RWPE1 (cell line): ENCODE measurements around the gene DBT.
"Not testable (repeated sequence)": the region's sequence is repeated elsewhere in the genome, so short reads cannot be mapped to it uniquely, and the experiment has no call there.

ENCODE experiments used
- CTCF ChIA-PET: fragments of 350-600 bp; sonication (Branson Sonifier 250); formaldehyde crosslinking; extraction: SDS; loops from one replicate; lab custom pipeline; 2021; lab: Yijun Ruan, JAX
- POLR2A ChIA-PET: fragments of 400-600 bp; formaldehyde crosslinking; extraction: SDS; loops from one replicate; lab custom pipeline; 2020; ENCODE audit warnings: antibody characterized with exemption; ENCODE audit not compliant: low non-redundant PET; lab: Yijun Ruan, JAX
- DNase-seq: peaks from one replicate; pipeline ENCODE4 v3.0.0; 2012; ENCODE audit warnings: low spot score
- H3K27ac ChIP-seq: fragments of 450-650 bp; 2 replicates; pipeline ENCODE4 v1.5.1; 2017
- TF ChIP-seq, protein P1 (sequence below): fragments of 450-650 bp; conservative IDR thresholded peaks from 2 replicates; pipeline ENCODE4 v1.5.1; 2017; ENCODE audit warnings: low read depth, mild to moderate bottlenecking

DBT gene

DNA sequence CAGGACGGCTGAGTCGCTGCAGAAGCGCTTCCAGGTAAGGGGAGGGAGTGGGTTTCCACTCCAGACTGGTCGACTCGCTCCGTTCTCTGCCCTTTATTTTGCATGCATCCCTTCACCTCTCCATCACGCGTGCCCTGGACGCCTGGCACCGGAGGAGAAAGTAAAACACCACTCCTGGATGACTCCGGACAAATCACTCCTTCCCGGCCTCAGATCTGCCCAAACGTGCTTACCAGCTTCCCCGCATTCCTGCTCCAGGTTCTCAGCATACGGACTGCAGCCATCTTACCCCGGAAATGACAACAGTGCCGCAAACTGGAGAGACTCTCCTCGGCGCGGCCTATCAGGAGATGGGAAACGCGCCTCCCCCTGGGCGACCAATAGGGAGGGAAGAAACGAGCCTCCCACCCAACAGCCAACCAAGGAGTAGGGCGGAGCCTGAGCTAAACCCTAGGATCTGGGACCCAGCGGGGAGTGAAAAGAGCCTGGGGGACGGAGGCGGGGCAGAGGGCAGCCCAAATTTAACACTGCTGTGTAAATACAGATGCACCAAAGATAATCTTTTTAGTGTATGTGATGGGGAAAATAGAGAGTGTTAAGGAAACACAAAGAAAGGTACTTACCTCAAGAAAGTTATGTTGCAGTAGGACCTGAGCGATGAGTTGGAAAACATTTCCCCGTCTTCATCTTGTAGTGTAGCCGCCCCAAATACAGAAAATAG, at the start of gene DBT:
Gene DBT (minus strand): TSS at position 298 of the 721 bp plus-strand sequence. CDS start 14 bp downstream, at position 284.
- POLR2A ChIA-PET: interaction anchor here (0.6 kb wide), 1 partner anchor 10 kb away, joined by 6 read pairs; no protein-coding TSS in a partner anchor
- CTCF ChIA-PET: no interaction called here
- peak; percentile 99 for DNase-seq
- H3K27ac ChIP-seq: peak within 1 kb of the TSS; percentile 78
- TF ChIP-seq, protein P1, sequence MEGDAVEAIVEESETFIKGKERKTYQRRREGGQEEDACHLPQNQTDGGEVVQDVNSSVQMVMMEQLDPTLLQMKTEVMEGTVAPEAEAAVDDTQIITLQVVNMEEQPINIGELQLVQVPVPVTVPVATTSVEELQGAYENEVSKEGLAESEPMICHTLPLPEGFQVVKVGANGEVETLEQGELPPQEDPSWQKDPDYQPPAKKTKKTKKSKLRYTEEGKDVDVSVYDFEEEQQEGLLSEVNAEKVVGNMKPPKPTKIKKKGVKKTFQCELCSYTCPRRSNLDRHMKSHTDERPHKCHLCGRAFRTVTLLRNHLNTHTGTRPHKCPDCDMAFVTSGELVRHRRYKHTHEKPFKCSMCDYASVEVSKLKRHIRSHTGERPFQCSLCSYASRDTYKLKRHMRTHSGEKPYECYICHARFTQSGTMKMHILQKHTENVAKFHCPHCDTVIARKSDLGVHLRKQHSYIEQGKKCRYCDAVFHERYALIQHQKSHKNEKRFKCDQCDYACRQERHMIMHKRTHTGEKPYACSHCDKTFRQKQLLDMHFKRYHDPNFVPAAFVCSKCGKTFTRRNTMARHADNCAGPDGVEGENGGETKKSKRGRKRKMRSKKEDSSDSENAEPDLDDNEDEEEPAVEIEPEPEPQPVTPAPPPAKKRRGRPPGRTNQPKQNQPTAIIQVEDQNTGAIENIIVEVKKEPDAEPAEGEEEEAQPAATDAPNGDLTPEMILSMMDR: no peak

DNA sequence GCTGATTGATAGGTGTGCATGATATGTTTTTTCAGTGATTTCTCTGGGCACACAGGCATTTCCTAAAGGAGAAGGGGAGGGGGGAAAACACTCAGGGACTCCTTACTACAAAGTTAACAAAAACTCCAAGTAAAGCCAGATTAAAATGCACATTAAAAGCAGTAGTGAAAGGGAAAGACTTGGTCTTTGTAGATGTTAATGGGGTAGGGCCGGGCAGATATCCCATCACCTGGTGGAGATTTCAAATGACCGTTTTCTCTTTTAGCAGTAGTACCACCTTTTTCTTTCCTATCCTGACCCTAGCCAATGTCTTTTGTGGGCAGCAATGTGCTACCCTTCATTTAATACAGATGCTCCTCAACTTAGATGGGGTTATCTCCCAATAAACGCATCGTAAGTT, 48.9 kb upstream of the DBT start:
- ChIA-PET CTCF (interaction anchor here (1.7 kb wide), 1 partner anchor 165 kb away, joined by 4 read pairs; no protein-coding TSS in a partner anchor), POLR2A (no interaction called here)
- no peak for DNase-seq
- TF ChIP-seq, protein P1: no peak
- H3K27ac ChIP-seq: no peak overlapping the region

- POLR2A ChIA-PET, CTCF ChIA-PET, DNase-seq, H3K27ac ChIP-seq: not testable (repeated sequence)
Observed at GRCh38 chr1:100296997-100297396, 47.4 kb upstream of the DBT start.

DNA sequence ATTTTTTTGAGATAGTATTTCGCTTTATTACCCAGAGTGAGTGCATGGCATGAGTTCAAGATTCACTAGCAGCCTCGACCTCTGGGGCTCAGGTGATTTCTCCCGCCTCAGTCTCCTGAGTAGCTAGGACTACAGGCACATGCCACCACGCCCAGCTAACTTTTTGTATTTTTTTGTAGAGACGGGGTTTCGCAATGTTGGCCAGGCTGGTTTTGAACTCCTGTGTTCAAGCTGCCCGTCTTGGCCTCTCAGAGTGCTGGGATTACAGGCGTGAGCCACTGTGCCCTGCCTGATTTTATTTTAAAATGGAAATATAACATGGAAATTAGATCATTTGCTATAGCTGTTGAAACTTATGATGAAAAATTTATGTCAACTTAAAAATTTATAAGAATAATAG, 46.5 kb upstream of the DBT start:
- DNase-seq: no peak
- H3K27ac ChIP-seq: no peak overlapping the region
- POLR2A ChIA-PET: no interaction called here
- TF ChIP-seq, protein P1: no peak
- CTCF ChIA-PET: interaction anchor here (0.9 kb wide), 1 partner anchor 23 kb away, joined by 3 read pairs; no protein-coding TSS in a partner anchor

GRCh38 chr1:100292711-100293110, 43.1 kb upstream of the DBT start:
- POLR2A ChIA-PET: no interaction called here
- H3K27ac ChIP-seq: no peak overlapping the region
- no peak for DNase-seq
- CTCF ChIA-PET: interaction anchor here (0.6 kb wide), 1 partner anchor 1024 kb away, joined by 3 read pairs; no protein-coding TSS in a partner anchor
- TF ChIP-seq, protein P1: no peak

DNA sequence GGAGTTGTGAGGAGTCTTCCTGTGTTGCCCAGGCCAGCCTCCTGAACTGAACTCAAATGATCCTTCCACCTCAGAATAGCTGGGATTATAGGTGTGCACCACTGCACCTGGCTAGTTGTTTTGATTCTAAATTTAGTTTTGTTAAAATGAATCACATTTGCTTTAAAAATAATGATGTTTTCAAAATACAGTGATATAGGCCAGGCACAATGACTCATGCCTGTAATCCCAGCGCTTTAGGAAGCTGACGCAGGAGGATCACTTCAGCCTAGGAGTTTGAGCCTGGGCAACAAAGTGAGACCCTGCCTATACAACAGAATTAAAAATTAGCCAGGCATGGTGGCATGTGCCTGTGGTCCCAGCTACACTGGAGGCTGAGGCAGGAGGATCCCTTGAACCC, 40.7 kb upstream of the DBT start:
- ChIA-PET POLR2A (no interaction called here), CTCF (no interaction called here)
- TF ChIP-seq, protein P1: no peak
- no peak overlapping the region for H3K27ac ChIP-seq
- no peak for DNase-seq

DNA sequence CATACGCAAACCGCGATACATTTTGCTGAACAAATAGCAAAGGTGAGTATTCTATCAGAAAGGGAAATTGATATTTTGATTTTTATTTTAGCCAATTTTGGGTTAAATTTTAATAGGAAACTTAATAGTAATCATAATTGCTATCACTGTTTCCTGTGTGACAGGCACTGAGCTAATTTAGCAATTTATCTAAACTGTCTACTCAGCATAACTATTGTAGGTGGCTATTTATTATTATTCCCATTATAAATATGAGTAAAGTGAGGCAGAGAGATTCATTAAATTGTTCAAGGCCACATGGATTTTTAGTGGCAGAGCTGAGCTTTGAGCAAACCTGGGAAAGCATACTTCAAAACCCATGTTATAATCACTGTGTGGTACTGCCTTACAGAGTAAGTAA, 37.5 kb upstream of the DBT start:
- DNase-seq: no peak
- TF ChIP-seq, protein P1: no peak
- CTCF ChIA-PET: interaction anchor here (0.6 kb wide), 1 partner anchor 7 kb away, joined by 3 read pairs; no protein-coding TSS in a partner anchor
- POLR2A ChIA-PET: no interaction called here
- no peak overlapping the region for H3K27ac ChIP-seq
